T-cell (primary cell): ENCODE results near the gene MBD3L2B. TPM values are rescaled to one million over a fixed set of nuclear protein-coding genes. Genes with fewer than 3 reads are reported as not detected.
"Not testable (repeated sequence)": the region's sequence is repeated elsewhere in the genome, so short reads cannot be mapped to it uniquely, and the experiment has no call there.

ENCODE experiments used
- ATAC-seq, 4 experiments: fragments of 200-7000 bp in 3 of 4; fragments of 150-1000 bp in 1 of 4; cut with Tn5 transposase; replicated peaks in 1 of 4; 1 replicate in 3 of 4; 2 replicates in 1 of 4; pipeline ENCODE4 v1.10.0; 2021; ENCODE audit warnings: moderate library complexity in 3 of 4, mild to moderate bottlenecking in 2 of 4, moderate number of reproducible peaks in 1 of 4
- CTCF ChIA-PET, 2 donors: fragments of 300-600 bp; sonication (Branson Sonifier 250); formaldehyde crosslinking; loops; one replicate each; lab custom pipeline; 2022; ENCODE audit warnings: antibody characterized with exemption in 2 of 2; lab: Charles Lee
- POLR2A ChIA-PET, 2 donors: fragments of 300-600 bp; sonication (Branson Sonifier 250); formaldehyde crosslinking; loops; one replicate each; lab custom pipeline; 2022; ENCODE audit warnings: antibody characterized with exemption in 2 of 2; lab: Charles Lee
- DNase-seq, 35 experiments: peaks; one replicate each; pipeline versions ENCODE4 v3.0.0 to v3.0.0-alpha.2; 2013 to 2023
- H3K27ac ChIP-seq: one replicate; pipeline ENCODE4 v1.5.1; 2013; ENCODE audit warnings: low read length
- H3K27me3 ChIP-seq, 2 experiments: replicated peaks in 1 of 2; 1 replicate in 1 of 2; 2 replicates in 1 of 2; pipeline versions ENCODE4 v1.6.1 to v1.7.0; 2013; ENCODE audit warnings: low read length in 1 of 2, mixed read lengths in 1 of 2; ENCODE audit not compliant: control insufficient read depth in 2 of 2, insufficient read depth in 2 of 2; ENCODE audit errors: extremely low read depth in 1 of 2
- H3K36me3 ChIP-seq, 2 donors: 1 replicate in 1 of 2; 2 replicates in 1 of 2; pipeline versions ENCODE4 v1.6.1 to v1.7.0; 2013; ENCODE audit warnings: low read length in 1 of 2; ENCODE audit not compliant: control insufficient read depth in 2 of 2, insufficient read depth in 1 of 2; ENCODE audit errors: extremely low read depth in 1 of 2
- H3K4me1 ChIP-seq, 2 experiments: 1 replicate in 1 of 2; 2 replicates in 1 of 2; pipeline versions ENCODE4 v1.6.1 to v1.7.0; 2013; ENCODE audit warnings: low read length in 2 of 2, mixed read lengths in 1 of 2; ENCODE audit not compliant: insufficient read depth in 2 of 2, control insufficient read depth in 1 of 2; ENCODE audit errors: extremely low read depth in 1 of 2
- H3K4me3 ChIP-seq, 2 donors: 1 replicate in 1 of 2; 2 replicates in 1 of 2; pipeline versions ENCODE4 v1.5.1 to v1.7.0; 2013; ENCODE audit warnings: mild to moderate bottlenecking in 2 of 2, low read length in 1 of 2, moderate library complexity in 1 of 2; ENCODE audit not compliant: control insufficient read depth in 1 of 2; ENCODE audit errors: extremely low read depth in 1 of 2
- H3K9me3 ChIP-seq: 2 replicates; pipeline ENCODE4 v1.7.0; 2013
- H3K27ac Mint-ChIP-seq, 2 donors: one replicate each; pipeline ENCODE4 v1.8.0; 2020 to 2021; ENCODE audit warnings: mild to moderate bottlenecking in 2 of 2, mixed read lengths in 2 of 2
- H3K27me3 Mint-ChIP-seq, 2 donors: one replicate each; pipeline ENCODE4 v1.8.0; 2021 to 2022; ENCODE audit warnings: mixed read lengths in 2 of 2
- H3K36me3 Mint-ChIP-seq: one replicate; pipeline ENCODE4 v1.8.0; 2021; ENCODE audit warnings: mixed read lengths
- H3K4me1 Mint-ChIP-seq, 3 donors: one replicate each; pipeline ENCODE4 v1.8.0; 2020 to 2022; ENCODE audit warnings: mixed read lengths in 3 of 3, mild to moderate bottlenecking in 1 of 3
- H3K4me3 Mint-ChIP-seq, 3 donors: one replicate each; pipeline ENCODE4 v1.8.0; 2020 to 2022; ENCODE audit warnings: mild to moderate bottlenecking in 3 of 3, mixed read lengths in 3 of 3, moderate library complexity in 3 of 3
- H3K9me3 Mint-ChIP-seq, 3 donors: one replicate each; pipeline ENCODE4 v1.8.0; 2020 to 2022; ENCODE audit warnings: mixed read lengths in 3 of 3
- WGBS: methylation state at CpG from one replicate; pipeline ENCODE4 v1.1.5; 2013; ENCODE audit warnings: missing lambda C conversion rate; ENCODE audit not compliant: insufficient coverage; 5-methylcytosine and 5-hydroxymethylcytosine counted together
- total RNA-seq, 35 experiments: library from RNA in 6 of 35; stranded (reverse) in 6 of 35; fragments of 120-200 nt in 1 of 35; gene quantifications; one replicate each; pipeline versions ENCODE4 v1.2.1 to v1.2.4 and lab custom pipeline; 2013 to 2026

Gene MBD3L2B
- not detected for total RNA-seq
- not detected for total RNA-seq (2013)
- 0 reads per million in 29 experiments for total RNA-seq (lab: John Stamatoyannopoulos, UW)

DNA sequence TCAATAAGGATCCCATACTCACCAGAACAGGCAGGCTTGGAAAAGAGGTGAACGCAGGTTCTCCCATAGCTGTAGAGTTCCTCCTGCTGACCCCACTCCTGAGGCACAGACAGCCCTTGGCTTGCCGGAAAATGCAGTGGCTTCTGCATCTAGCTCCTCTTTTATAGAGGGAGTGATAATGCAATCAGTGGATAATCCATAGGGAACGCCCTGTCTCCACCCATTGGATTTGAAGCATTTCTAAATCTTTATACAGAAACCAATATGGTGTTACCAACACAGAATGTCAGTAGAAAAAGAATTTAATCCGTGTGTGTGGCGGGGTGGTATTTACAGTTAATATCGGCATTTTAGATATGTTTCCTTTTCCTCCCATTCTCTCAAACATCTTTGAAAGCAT lies at the start of gene MBD3L2B:
Gene MBD3L2B (minus strand): TSS at position 101 of the 400 bp plus-strand sequence. CDS start 34 bp downstream, at position 67.
- ATAC-seq, H3K36me3 Mint-ChIP-seq, H3K27ac ChIP-seq, H3K4me3 ChIP-seq, H3K9me3 Mint-ChIP-seq, H3K4me1 Mint-ChIP-seq, H3K4me1 ChIP-seq, H3K27me3 ChIP-seq, DNase-seq, H3K27ac Mint-ChIP-seq, H3K9me3 ChIP-seq, H3K36me3 ChIP-seq, H3K4me3 Mint-ChIP-seq, CTCF ChIA-PET, H3K27me3 Mint-ChIP-seq, POLR2A ChIA-PET: not testable (repeated sequence)
- no CpG with 5 or more reads among the region's 6 CpGs for WGBS

DNA sequence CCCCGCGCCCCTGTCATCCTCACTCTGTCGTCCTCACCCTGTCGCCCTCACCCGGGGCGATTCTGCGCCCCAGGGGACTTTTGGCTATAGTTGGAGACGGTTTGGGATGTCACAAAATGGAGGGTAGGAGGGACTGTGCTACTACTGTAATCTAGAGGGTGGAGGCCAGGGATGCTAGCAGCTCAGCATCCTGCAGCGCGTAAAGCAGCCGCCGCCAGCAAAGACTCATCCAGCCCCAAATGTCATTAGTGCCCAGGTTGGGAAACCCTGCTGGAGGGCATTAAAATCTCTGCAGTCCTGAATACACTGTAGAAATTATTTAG lies 48.6 kb upstream of the MBD3L2B start:
- peak in 11 of 35 experiments; percentile 4 to 27 (median 11) for DNase-seq
- CTCF ChIA-PET, result interaction anchor here in 1 of 2 donors (1.0 to 2.3 kb wide), 7 partner anchors 30 to 1266 kb away, joined by 3 to 13 read pairs (median 4); partner anchors contain the start of genes ALKBH7, PET100 and XAB2

DNA sequence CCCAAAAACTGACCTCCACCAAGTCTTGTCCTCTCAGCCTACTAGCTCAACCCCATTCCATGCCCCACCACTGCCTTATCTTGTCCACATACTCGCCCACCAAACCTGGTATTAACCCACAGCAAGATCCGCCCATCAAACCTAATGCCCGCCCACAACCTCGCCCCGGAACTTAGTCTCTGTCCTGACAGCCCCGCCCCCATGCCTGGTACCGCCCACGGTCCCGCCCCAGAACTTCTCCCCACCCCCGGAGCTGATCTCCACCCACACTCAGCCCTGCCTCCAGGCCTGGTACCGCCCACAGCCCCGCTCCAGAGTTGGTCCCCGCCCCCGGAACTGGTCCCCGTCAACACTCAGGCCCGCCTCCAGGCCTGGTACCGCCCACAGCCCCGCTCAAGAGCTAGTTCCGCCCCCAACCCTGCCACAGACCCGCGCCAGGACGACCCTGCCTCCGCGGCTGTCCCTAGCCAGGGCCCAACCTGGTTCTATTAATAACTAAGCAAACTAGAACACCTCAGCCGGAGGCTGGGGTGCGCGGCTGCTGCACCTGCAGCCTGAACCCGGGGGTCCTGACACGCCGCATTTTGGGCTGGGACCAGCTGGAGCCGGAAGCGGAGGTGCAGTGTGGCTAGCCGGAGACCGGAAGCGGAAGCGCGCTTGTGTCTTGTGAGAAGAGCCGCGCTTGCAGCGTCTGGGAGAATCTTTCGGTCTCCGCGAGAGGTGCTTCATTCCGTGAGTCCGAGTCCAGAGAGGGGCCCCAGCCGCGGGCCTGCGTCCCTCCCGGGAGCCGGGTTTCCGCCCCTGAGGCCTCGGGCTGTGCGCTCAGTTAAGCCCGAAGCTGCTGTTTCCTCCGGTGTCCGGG lies 48.0 kb upstream of the MBD3L2B start, which contains the start of gene ZNF557:
Gene ZNF557 (plus strand): TSS at position 662 of the 862 bp plus-strand sequence. CDS start 5,372 bp downstream, outside the sequence.
- Histone ChIP-seq H3K27me3 (no peaks in the 10 kb centered on the region), H3K4me3 (peak within 1 kb of the TSS; percentile 86 to 98), H3K4me1 (peaks cover 6 to 20% of the 10 kb centered on the region in 2 experiments), H3K27ac (peak within 1 kb of the TSS; percentile 82), H3K9me3 (no peaks in the 10 kb centered on the region), H3K36me3 (peaks cover 0 to 32% of the 10 kb centered on the region in 2 donors)
- POLR2A ChIA-PET, result interaction anchor here in 1 of 2 donors (0.5 to 1.0 kb wide), 4 partner anchors 32 to 313 kb away, joined by 3 to 7 read pairs (median 3); partner anchors contain the start of gene VAV1
- Mint-ChIP-seq H3K36me3 (peaks cover 17% of the 10 kb centered on the region), H3K4me1 (peaks cover 11 to 33% (median 30%) of the 10 kb centered on the region in 3 donors), H3K27ac (peak within 1 kb of the TSS; percentile 89 to 94), H3K27me3 (no peaks in the 10 kb centered on the region), H3K9me3 (no peaks in the 10 kb centered on the region), H3K4me3 (peak within 1 kb of the TSS; percentile 94 to 99 (median 95))
- CTCF ChIA-PET, result interaction anchor here in 1 of 2 donors (0.6 to 2.3 kb wide), 9 partner anchors 31 to 1265 kb away, joined by 3 to 13 read pairs (median 4); partner anchors contain the start of genes ALKBH7, PET100 and XAB2
- under 1% methylated on average over 56 of the region's 56 CpGs for WGBS
- ATAC-seq (peak; percentile 95 to 98 (median 98)), DNase-seq (peak; percentile 95 to 100 (median 99))

More for the DNA sequence above, 48.6 kb upstream of the MBD3L2B start:
- peaks cover 11 to 35% (median 31%) of the 10 kb centered on the region in 3 donors for H3K4me1 Mint-ChIP-seq
- Histone ChIP-seq H3K9me3 (no peaks in the 10 kb centered on the region), H3K36me3 (peaks cover 0 to 37% of the 10 kb centered on the region in 2 donors), H3K4me3 (peak overlapping the region; percentile 86 to 98), H3K27me3 (no peaks in the 10 kb centered on the region), H3K4me1 (peaks cover 6 to 20% of the 10 kb centered on the region in 2 experiments), H3K27ac (peak overlapping the region; percentile 82)
- peak overlapping the region; percentile 89 to 94 for H3K27ac Mint-ChIP-seq
- no peaks in the 10 kb centered on the region for H3K9me3 Mint-ChIP-seq
- POLR2A ChIA-PET, result interaction anchor here (0.6 to 1.0 kb wide), 4 partner anchors 30 to 310 kb away, joined by 3 to 7 read pairs (median 6); partner anchors contain the start of gene VAV1 (in 1 of the 2)
- no peaks in the 10 kb centered on the region for H3K27me3 Mint-ChIP-seq
- H3K4me3 Mint-ChIP-seq, result peak overlapping the region; percentile 94 to 99 (median 95)
- 3% methylated on average over 10 of the region's 12 CpGs for WGBS
- peaks cover 21% of the 10 kb centered on the region for H3K36me3 Mint-ChIP-seq
- peak; percentile 8 to 18 (median 12) for ATAC-seq

- peak overlapping the region; percentile 89 to 94 for H3K27ac Mint-ChIP-seq
- Histone ChIP-seq H3K36me3 (peaks cover 0 to 25% of the 10 kb centered on the region in 2 donors), H3K4me3 (no peak overlapping the region), H3K27ac (peak overlapping the region; percentile 82), H3K27me3 (no peaks in the 10 kb centered on the region), H3K9me3 (no peaks in the 10 kb centered on the region), H3K4me1 (peaks cover 6 to 20% of the 10 kb centered on the region in 2 experiments)
- no peak for ATAC-seq
- CTCF ChIA-PET, result interaction anchor here in 1 of 2 donors (1.0 to 2.3 kb wide), 7 partner anchors 32 to 1265 kb away, joined by 3 to 13 read pairs (median 4); partner anchors contain the start of genes ALKBH7, PET100 and XAB2
- no CpG with 5 or more reads among the region's 6 CpGs for WGBS
- no peaks in the 10 kb centered on the region for H3K27me3 Mint-ChIP-seq
- H3K9me3 Mint-ChIP-seq, result no peaks in the 10 kb centered on the region
- DNase-seq, result no peak
- peak overlapping the region; percentile 94 to 99 (median 95) for H3K4me3 Mint-ChIP-seq
- peaks cover 11 to 32% (median 29%) of the 10 kb centered on the region in 3 donors for H3K4me1 Mint-ChIP-seq
- POLR2A ChIA-PET, result interaction anchor here in 1 of 2 donors (1.0 kb wide), 1 partner anchor 296 kb away, joined by 7 read pairs; the partner anchor contains the start of gene VAV1
- H3K36me3 Mint-ChIP-seq, result peaks cover 13% of the 10 kb centered on the region
Observed at GRCh38 chr19:7068599-7068998, 47.4 kb upstream of the MBD3L2B start.

- ATAC-seq, result no peak
- H3K9me3 ChIP-seq, result no peaks in the 10 kb centered on the region
- CTCF ChIA-PET, result interaction anchor here in 1 of 2 donors (2.3 kb wide), 1 partner anchor 32 kb away, joined by 13 read pairs; no protein-coding TSS in a partner anchor
- peaks cover 9% of the 10 kb centered on the region for H3K36me3 Mint-ChIP-seq
- H3K9me3 Mint-ChIP-seq, result no peaks in the 10 kb centered on the region
- H3K27me3 Mint-ChIP-seq, result no peaks in the 10 kb centered on the region
- no peak overlapping the region for H3K27ac Mint-ChIP-seq
- H3K27ac ChIP-seq, result no peak overlapping the region
- no peak overlapping the region for H3K4me3 ChIP-seq
- POLR2A ChIA-PET, result interaction anchor here in 1 of 2 donors (0.9 kb wide), 1 partner anchor 1528 kb away, joined by 3 read pairs; no protein-coding TSS in a partner anchor
- DNase-seq, result no peak
- H3K4me3 Mint-ChIP-seq, result no peak overlapping the region
- no peaks in the 10 kb centered on the region for H3K27me3 ChIP-seq
- peaks cover 10 to 30% (median 27%) of the 10 kb centered on the region in 3 donors for H3K4me1 Mint-ChIP-seq
- H3K4me1 ChIP-seq, result peaks cover 6 to 20% of the 10 kb centered on the region in 2 experiments
- H3K36me3 ChIP-seq, result peaks cover 0 to 18% of the 10 kb centered on the region in 2 donors
- WGBS, result no CpG with 5 or more reads among the region's 2 CpGs
Observed at GRCh38 chr19:7067716-7068115, 46.5 kb upstream of the MBD3L2B start.

DNA sequence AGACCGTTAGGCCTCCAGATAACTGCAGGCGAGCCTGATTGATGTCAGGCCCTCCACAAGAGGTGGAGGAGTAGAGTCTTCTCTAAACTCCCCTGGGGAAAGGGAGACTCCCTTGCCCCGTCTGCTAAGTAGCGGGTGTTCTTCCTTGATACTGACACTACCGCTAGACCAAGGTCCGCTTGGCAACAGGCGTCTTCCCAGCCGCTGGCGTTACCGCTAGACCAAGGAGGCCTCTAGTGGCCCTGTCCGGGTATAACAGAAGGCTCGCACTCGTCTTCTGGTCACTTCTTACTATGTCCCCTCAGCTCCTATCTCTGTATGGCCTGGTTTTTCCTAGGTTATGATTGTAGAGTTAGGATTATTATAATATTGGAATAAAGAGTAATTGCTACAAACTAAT lies 45.9 kb upstream of the MBD3L2B start:
- WGBS, result 95% methylated on average over 4 of the region's 13 CpGs
- CTCF ChIA-PET, H3K27ac Mint-ChIP-seq, H3K9me3 Mint-ChIP-seq, H3K36me3 Mint-ChIP-seq, H3K27ac ChIP-seq, ATAC-seq, H3K4me3 Mint-ChIP-seq, H3K4me3 ChIP-seq, DNase-seq, H3K27me3 Mint-ChIP-seq, H3K27me3 ChIP-seq, H3K9me3 ChIP-seq: not testable (repeated sequence)
- peaks cover 5 to 25% (median 23%) of the 10 kb centered on the region in 3 donors for H3K4me1 Mint-ChIP-seq
- Histone ChIP-seq H3K4me1 (peaks cover 6 to 20% of the 10 kb centered on the region in 2 experiments), H3K36me3 (peaks cover 0 to 12% of the 10 kb centered on the region in 2 donors)
- POLR2A ChIA-PET, result interaction anchor here in 1 of 2 donors (0.9 kb wide), 1 partner anchor 1529 kb away, joined by 3 read pairs; no protein-coding TSS in a partner anchor
